ENCODE measurements around the gene CRMP1.
A peak's percentile ranks its signal among the peaks of the same experiment; 100 is the strongest.
"Not testable (repeated sequence)": the region's sequence is repeated elsewhere in the genome, so short reads cannot be mapped to it uniquely, and the experiment has no call there.

CRMP1 gene

DNA sequence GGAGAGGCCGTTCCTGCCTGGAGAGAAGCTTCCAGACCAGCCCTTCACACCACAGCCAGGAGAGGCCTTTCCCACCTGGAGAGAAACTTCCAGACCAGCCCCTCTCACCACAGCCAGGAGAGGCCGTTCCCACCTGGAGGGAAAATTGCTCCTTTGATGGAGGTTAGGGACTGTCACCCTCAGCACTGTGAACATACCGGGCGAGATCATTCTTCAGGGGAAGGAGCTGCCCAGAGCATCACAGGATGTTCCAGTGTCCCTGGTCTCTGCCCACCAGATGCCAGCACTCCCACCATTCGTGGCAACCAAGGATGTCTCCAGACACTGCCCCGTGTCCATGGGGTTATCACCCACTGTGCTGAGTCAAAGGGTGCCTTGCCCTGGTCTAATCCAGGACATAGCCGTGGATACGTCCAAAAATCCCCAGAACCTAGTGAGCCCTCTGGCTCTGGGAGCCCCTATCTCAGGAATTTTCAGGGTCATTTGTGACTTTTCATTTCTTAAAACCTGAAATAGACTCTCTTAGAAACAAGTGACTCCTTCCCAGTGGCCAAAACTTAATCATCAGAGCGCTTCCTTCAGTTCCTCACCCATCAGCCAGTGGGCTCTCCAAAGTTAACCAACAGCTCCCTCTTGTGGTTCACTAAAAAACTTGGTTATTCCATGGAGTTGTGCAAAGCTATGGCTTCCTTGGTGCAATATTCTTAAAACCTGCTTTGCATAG, 80.2 kb downstream of the CRMP1 start:
- DNase-seq (ENCODE audit: low read depth), result peak; percentile 84
- no peak overlapping the region for H3K4me3 ChIP-seq (ENCODE audit: control insufficient read depth, low read depth, low read length)
- TF ChIP-seq, protein P1, sequence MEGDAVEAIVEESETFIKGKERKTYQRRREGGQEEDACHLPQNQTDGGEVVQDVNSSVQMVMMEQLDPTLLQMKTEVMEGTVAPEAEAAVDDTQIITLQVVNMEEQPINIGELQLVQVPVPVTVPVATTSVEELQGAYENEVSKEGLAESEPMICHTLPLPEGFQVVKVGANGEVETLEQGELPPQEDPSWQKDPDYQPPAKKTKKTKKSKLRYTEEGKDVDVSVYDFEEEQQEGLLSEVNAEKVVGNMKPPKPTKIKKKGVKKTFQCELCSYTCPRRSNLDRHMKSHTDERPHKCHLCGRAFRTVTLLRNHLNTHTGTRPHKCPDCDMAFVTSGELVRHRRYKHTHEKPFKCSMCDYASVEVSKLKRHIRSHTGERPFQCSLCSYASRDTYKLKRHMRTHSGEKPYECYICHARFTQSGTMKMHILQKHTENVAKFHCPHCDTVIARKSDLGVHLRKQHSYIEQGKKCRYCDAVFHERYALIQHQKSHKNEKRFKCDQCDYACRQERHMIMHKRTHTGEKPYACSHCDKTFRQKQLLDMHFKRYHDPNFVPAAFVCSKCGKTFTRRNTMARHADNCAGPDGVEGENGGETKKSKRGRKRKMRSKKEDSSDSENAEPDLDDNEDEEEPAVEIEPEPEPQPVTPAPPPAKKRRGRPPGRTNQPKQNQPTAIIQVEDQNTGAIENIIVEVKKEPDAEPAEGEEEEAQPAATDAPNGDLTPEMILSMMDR (conservative IDR thresholded peaks at IDR 0.05; ENCODE audit: control insufficient read depth, insufficient read depth, low read depth, low read length), result peak; percentile 75

DNA sequence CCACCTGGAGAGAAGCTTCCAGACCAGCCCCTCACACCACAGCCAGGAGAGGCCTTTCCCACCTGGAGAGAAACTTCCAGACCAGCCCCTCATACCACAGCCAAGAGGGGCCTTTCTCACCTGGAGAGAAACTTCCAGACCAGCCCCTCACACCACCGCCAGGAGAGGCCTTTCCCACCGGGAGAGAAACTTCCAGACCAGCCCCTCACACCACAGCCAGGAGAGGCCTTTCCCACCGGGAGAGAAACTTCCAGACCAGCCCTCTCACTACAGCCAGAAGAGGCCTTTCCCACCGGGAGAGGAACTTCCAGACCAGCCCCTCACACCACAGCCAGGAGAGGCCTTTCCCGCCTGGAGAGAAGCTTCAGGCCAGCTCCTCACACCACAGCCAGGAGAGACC, 80.8 kb downstream of the CRMP1 start:
- DNase-seq (ENCODE audit: low read depth); H3K4me3 ChIP-seq (ENCODE audit: control insufficient read depth, low read depth, low read length): not testable (repeated sequence)

DNA sequence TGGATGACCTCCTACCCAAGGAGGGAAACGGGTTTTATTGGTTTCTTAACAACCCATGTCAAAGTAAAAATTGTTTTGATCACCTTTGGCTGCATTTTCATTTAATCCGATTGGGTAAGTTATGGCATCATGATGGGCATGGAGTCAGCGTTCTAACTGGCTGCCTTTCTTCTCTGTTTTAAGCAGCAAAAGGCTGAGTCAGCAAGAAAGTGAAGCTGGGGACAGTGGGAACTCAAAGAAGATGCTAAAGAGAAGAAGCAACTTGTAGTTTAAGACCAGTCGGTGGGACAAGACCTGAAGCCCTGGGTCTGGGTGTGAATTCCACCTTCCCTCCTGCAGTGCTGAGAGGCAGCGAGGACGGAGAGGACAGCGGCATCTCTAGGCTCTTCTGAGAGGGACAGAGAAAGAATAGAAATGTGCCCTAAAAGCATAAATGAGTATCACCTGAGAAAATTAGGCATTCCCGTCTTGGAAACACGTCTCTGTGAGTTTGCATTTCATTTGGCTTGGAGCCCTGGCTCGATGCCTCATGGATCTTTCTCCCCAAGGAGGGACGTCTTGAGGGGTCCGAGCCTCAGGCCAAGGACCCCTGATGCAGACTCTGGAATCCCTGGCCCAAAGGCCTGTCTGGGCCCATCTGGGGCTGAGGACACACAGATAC, 82.0 kb downstream of the CRMP1 start:
- H3K4me3 ChIP-seq (ENCODE audit: control insufficient read depth, low read depth, low read length), result no peak overlapping the region
- TF ChIP-seq, protein P1 (conservative IDR thresholded peaks at IDR 0.05; ENCODE audit: control insufficient read depth, insufficient read depth, low read depth, low read length), result no peak
- no peak for DNase-seq (ENCODE audit: low read depth)

DNA sequence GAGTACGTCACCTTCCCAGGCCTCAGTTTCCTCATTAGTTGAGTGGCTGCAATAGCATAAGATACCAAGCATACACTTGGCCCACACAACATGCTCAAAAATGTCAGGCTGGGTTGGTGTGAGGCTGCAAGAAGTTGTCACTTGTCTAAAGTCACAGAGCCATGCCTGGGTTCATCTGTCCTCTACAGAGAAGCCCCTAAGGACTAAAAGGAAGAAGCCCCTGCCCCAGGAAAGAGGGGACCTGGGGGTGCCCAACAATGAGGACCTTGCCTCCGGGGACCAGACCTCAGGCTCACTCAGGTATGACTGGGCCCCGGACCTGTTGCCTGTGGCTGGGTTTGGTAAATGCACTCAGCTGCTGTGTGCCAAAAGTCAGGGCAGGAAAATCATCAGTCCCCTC, 82.7 kb downstream of the CRMP1 start:
- no peak for DNase-seq (ENCODE audit: low read depth)
- TF ChIP-seq, protein P1 (conservative IDR thresholded peaks at IDR 0.05; ENCODE audit: control insufficient read depth, insufficient read depth, low read depth, low read length), result no peak
- no peak overlapping the region for H3K4me3 ChIP-seq (ENCODE audit: control insufficient read depth, low read depth, low read length)

DNA sequence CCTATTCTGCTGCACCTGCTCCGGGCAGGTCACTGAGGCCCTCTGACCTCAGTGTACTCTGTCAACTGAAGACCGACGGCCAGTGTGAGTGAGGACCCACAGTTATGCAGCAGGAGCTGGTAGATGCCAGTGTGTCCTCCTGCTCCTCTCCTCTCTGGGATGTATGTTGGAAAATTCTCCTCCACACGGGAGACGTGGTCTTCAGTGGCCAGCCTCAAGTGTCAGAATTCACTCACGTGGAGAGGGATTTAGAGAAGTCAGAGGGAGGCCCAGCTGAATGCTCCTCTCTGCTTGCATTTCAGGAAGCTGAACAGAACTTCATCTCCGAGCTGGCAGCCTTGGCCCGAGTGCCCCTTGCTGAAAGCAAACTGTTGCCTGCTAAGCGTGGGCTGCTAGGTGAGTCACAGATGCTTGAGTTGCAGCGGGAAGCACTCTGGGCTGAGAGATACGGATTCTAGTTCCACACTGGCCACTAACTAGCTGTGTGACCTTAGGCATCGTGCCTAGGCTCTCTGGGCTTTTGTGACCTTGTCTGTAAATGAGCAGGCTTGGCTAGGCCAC, 83.6 kb downstream of the CRMP1 start:
- DNase-seq (ENCODE audit: low read depth), result no peak
- H3K4me3 ChIP-seq (ENCODE audit: control insufficient read depth, low read depth, low read length), result no peak overlapping the region
- TF ChIP-seq, protein P1 (conservative IDR thresholded peaks at IDR 0.05; ENCODE audit: control insufficient read depth, insufficient read depth, low read depth, low read length), result no peak

DNA sequence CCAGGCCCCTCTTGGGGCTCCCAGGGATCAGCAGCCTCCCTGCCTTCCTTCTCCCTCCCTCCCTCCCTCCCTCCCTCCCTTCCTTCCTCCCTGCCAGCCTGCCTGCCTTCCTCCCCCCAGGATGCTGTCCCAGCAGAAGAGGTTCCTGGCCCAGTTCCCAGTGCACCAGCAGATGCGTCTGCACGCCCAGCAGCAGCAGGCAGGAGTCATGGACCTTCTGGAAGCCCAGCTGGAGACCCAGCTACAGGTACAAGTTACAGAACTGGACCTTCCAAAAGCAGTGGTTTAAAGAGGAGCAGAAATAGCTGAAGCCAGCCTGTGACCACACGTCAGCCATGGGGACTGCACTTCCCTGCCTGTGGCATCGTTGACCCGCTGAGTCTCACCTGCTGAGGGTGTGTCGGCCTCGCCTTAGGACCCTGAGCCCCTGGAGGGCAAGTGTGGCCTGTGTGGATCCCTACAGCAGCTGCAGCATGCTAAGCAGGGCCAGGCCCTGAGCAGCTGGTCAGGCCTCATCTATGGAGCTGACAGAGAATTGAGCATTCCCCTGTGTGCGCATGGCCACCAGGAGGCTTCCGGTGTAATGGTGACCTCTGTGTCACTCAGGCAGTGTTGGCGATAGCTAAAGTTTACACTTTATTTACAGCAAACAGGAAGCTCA, 84.7 kb downstream of the CRMP1 start:
- TF ChIP-seq, protein P1 (conservative IDR thresholded peaks at IDR 0.05; ENCODE audit: control insufficient read depth, insufficient read depth, low read depth, low read length), result no peak
- no peak overlapping the region for H3K4me3 ChIP-seq (ENCODE audit: control insufficient read depth, low read depth, low read length)
- DNase-seq (ENCODE audit: low read depth), result peak; percentile 38

DNA sequence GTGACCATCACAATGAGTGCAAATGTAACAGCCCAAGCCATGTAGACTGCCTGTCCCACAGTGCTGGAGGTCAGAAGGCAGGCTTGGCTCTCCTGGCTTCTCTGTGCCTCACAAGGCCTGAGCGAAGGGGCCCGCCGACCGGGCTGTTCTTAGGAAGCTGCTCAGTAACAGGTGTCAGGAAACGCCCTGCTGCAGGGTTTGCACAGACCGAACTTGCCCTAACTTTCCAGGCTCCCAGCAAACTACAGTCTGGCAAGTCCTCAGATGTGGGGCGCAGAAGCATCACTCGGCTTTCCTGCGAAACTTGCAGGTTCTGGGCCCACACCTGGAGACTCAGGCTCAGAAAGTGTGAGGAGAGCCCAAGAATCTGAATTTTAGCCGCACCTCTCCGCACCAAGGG, 87.6 kb downstream of the CRMP1 start:
- H3K4me3 ChIP-seq (ENCODE audit: control insufficient read depth, low read depth, low read length), result no peak overlapping the region
- TF ChIP-seq, protein P1 (conservative IDR thresholded peaks at IDR 0.05; ENCODE audit: control insufficient read depth, insufficient read depth, low read depth, low read length), result no peak
- no peak for DNase-seq (ENCODE audit: low read depth)
